Measurements from ENCODE around the gene CDH23. TPM values are rescaled to one million over a fixed set of nuclear protein-coding genes. Genes with fewer than 3 reads are reported as not detected.

Gene CDH23
- total and polyA plus RNA-seq, 9 of the 15 experiments (the other 6 are each of a cell fraction or from before 2014, with no cell fraction given) = 0.18 to 1.2 (median 0.47) TPM

- Histone ChIP-seq H3K4me1 (replicated peaks in 1 of 2; ENCODE audit: control insufficient read depth in 2 of 2, insufficient read depth in 2 of 2, low read length in 2 of 2) (peaks cover 53 to 76% of the 10 kb centered on the region in 2 experiments), H4K20me1 (replicated peaks; ENCODE audit: control insufficient read depth, insufficient read depth, low read length) (no peaks in the 10 kb centered on the region), H3K27ac (ENCODE audit: extremely low read depth, low read depth, low read length) (peak overlapping the region; percentile 20; the same call in 2 of the 3 replicates), H3K4me2 (ENCODE audit: insufficient read depth, low read length) (peak overlapping the region; percentile 42; the same call in 1 of the 2 replicates), H3K79me2 (ENCODE audit: control insufficient read depth, insufficient read depth, low read length) (no peaks in the 10 kb centered on the region), H3K36me3 (ENCODE audit: control insufficient read depth, insufficient read depth, low read length) (no peaks in the 10 kb centered on the region), H3K27me3 (ENCODE audit: control insufficient read depth in 2 of 2, insufficient read depth in 2 of 2, low read length in 2 of 2) (peaks cover 4 to 9% of the 10 kb centered on the region in 2 experiments; a peak in 2 of 5 replicates), H3K9me3 (replicated peaks; ENCODE audit: control insufficient read depth, insufficient read depth, low read depth, low read length) (no peaks in the 10 kb centered on the region), H3K9me1 (ENCODE audit: control insufficient read depth, insufficient read depth, low read length) (no peaks in the 10 kb centered on the region), H3K4me3 (no peak overlapping the region), H2AFZ (ENCODE audit: low read depth, low read length) (no peak overlapping the region), H3K9ac (ENCODE audit: insufficient read depth in 1 of 2, low read depth in 2 of 2, low read length in 2 of 2) (peak overlapping the region; percentile 0 to 61; a peak in 2 of 4 replicates)
- ATAC-seq (peak; percentile 4), FAIRE-seq (no peak), DNase-seq (ENCODE audit: extremely low read depth in 1 of 4, low spot score in 3 of 4) (no peak)
- ChIA-PET CTCF (ENCODE audit: low intra/inter-chr PET ratio) (interaction anchor here (1.0 kb wide), 1 partner anchor 60 kb away, joined by 3 read pairs; no protein-coding TSS in a partner anchor), POLR2A (interaction anchor here (0.5 to 1.2 kb wide), 9 partner anchors 10 to 152 kb away, joined by 3 to 5 read pairs (median 3); no protein-coding TSS in a partner anchor)
- in situ Hi-C loops (cut with MboI) = no loop called here
- no TSS peak for BruUV-seq (replicated peaks)
- intact Hi-C loops (cut with micrococcal nuclease) = no loop called here
- 67% methylated on average over 8 of the region's 8 CpGs for WGBS (ENCODE audit: insufficient coverage, low coverage, missing lambda C conversion rate)
- TF ChIP-seq ARID4B (CRISPR knock-in tag; IDR thresholded peaks at IDR 0.05) = no peak
- no peak for TF ChIP-seq MTF1 (CRISPR knock-in tag; IDR thresholded peaks at IDR 0.05; ENCODE audit: borderline replicate concordance)
- TF ChIP-seq ETV1 (tag; conservative IDR thresholded peaks at IDR 0.05; ENCODE audit: low read depth) = no peak
- no peak for TF ChIP-seq ETS2 (tag; IDR thresholded peaks at IDR 0.05; ENCODE audit: borderline replicate concordance, poor library complexity, severe bottlenecking)
- TF ChIP-seq E2F5 (CRISPR knock-in tag; IDR thresholded peaks at IDR 0.05) = peak; percentile 47; the same call in 1 of the 2 replicates
- TF ChIP-seq ZNF740 (CRISPR knock-in tag; IDR thresholded peaks at IDR 0.05) = no peak
- TF ChIP-seq ZNF740 (tag; IDR thresholded peaks at IDR 0.05) = no peak
- TF ChIP-seq KAT7 (CRISPR knock-in tag; IDR thresholded peaks at IDR 0.05; ENCODE audit: borderline replicate concordance) = 0 out of 2 replicates have a peak, but pooled peaks have one; percentile 19
- TF ChIP-seq ZNF124 (CRISPR knock-in tag; IDR thresholded peaks at IDR 0.05) = no peak
- 0 out of 2 replicates have a peak, but pooled peaks have one; percentile 7 for TF ChIP-seq NFE2 (IDR thresholded peaks at IDR 0.05; ENCODE audit: low read depth)
- TF ChIP-seq, protein P1, sequence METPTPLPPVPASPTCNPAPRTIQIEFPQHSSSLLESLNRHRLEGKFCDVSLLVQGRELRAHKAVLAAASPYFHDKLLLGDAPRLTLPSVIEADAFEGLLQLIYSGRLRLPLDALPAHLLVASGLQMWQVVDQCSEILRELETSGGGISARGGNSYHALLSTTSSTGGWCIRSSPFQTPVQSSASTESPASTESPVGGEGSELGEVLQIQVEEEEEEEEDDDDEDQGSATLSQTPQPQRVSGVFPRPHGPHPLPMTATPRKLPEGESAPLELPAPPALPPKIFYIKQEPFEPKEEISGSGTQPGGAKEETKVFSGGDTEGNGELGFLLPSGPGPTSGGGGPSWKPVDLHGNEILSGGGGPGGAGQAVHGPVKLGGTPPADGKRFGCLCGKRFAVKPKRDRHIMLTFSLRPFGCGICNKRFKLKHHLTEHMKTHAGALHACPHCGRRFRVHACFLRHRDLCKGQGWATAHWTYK (CRISPR knock-in tag; IDR thresholded peaks at IDR 0.05) = peak; percentile 71; the same call in 1 of the 2 replicates
- no peak for TF ChIP-seq NCOA2 (IDR thresholded peaks at IDR 0.05; ENCODE audit: partially characterized antibody in 2 of 2)
- TF ChIP-seq SRSF3 (IDR thresholded peaks at IDR 0.05; ENCODE audit: insufficient read depth, low read length) = no peak
Observed at GRCh38 chr10:71752391-71753090, 355.8 kb downstream of the CDH23 start.
